H1 (cell line): ENCODE results near the gene SPINT1. TPM values are rescaled to one million over a fixed set of nuclear protein-coding genes. Genes with fewer than 3 reads are reported as not detected.

Experiments used
- CTCF ChIA-PET: fragments of 300-600 bp; sonication (Branson Sonifier 250); formaldehyde crosslinking; loops from one replicate; lab custom pipeline; 2021; ENCODE audit not compliant: partially characterized antibody; lab: Charles Lee
- POLR2A ChIA-PET: fragments of 300-600 bp; sonication (Branson Sonifier 250); formaldehyde crosslinking; loops from one replicate; lab custom pipeline; 2021; ENCODE audit warnings: inconsistent platforms; ENCODE audit not compliant: partially characterized antibody; lab: Charles Lee
- DNase-seq, 2 experiments: peaks; one replicate each; pipeline versions ENCODE4 v3.0.0 to v3.0.0-alpha.2; 2010 to 2022; ENCODE audit warnings: low spot score in 2 of 2, low read depth in 1 of 2, mixed read lengths in 1 of 2
- FAIRE-seq: peaks from 2 replicates; lab custom pipeline; 2011; peaks lifted over from hg19 to GRCh38; lab: Jason Lieb, UNC
- H2AFZ ChIP-seq: 2 replicates; pipeline ENCODE4 v1.8.1; 2012; ENCODE audit warnings: low read length, inconsistent platforms
- H2AK5ac ChIP-seq: 2 replicates; pipeline ENCODE4 v1.6.1; 2013; ENCODE audit warnings: low read depth, low read length
- H2BK120ac ChIP-seq: replicated peaks from 2 replicates; pipeline ENCODE3; 2013; ENCODE audit warnings: low read depth, low read length, inconsistent platforms
- H2BK12ac ChIP-seq: 2 replicates; pipeline ENCODE4 v1.6.1; 2013; ENCODE audit warnings: low read depth, low read length
- H2BK15ac ChIP-seq: 2 replicates; pipeline ENCODE4 v1.6.1; 2013; ENCODE audit warnings: low read length
- H2BK20ac ChIP-seq: 2 replicates; pipeline ENCODE4 v1.6.1; 2013; ENCODE audit warnings: low read length
- H2BK5ac ChIP-seq: 2 replicates; pipeline ENCODE4 v1.6.1; 2013; ENCODE audit warnings: low read depth, low read length
- H3K14ac ChIP-seq: 2 replicates; pipeline ENCODE4 v1.6.1; 2013; ENCODE audit warnings: inconsistent platforms; ENCODE audit not compliant: insufficient read length
- H3K18ac ChIP-seq: 2 replicates; pipeline ENCODE4 v1.6.1; 2013; ENCODE audit warnings: low read length; ENCODE audit errors: extremely low read depth
- H3K23ac ChIP-seq: 2 replicates; pipeline ENCODE4 v1.6.1; 2013; ENCODE audit warnings: inconsistent platforms; ENCODE audit not compliant: insufficient read length
- H3K23me2 ChIP-seq: 2 replicates; pipeline ENCODE4 v1.6.1; 2013; ENCODE audit warnings: low read depth, low read length
- H3K27ac ChIP-seq: 2 replicates; pipeline ENCODE4 v1.6.1; 2011; ENCODE audit warnings: low read depth, low read length, inconsistent platforms
- H3K27me3 ChIP-seq, 4 experiments: replicated peaks in 1 of 4; 1 replicate in 1 of 4; 2 replicates in 3 of 4; pipeline versions ENCODE4 v1.6.1 to v1.8.1; 2011 to 2013; ENCODE audit warnings: low read length in 3 of 4, mild to moderate bottlenecking in 3 of 4, inconsistent platforms in 2 of 4, mixed read lengths in 2 of 4, moderate library complexity in 1 of 4; ENCODE audit not compliant: control insufficient read depth in 3 of 4, insufficient read depth in 3 of 4; ENCODE audit errors: extremely low read depth in 1 of 4
- H3K36me3 ChIP-seq, 4 experiments: 2 replicates each; pipeline versions ENCODE4 v1.6.1 to v1.8.1; 2011 to 2013; ENCODE audit warnings: mild to moderate bottlenecking in 4 of 4, low read length in 3 of 4, moderate library complexity in 2 of 4, control low read depth in 1 of 4, inconsistent platforms in 1 of 4; ENCODE audit not compliant: insufficient read depth in 4 of 4, control insufficient read depth in 2 of 4
- H3K4ac ChIP-seq: replicated peaks from 2 replicates; pipeline ENCODE3; 2013; ENCODE audit warnings: low read length, low read depth, mixed read lengths, inconsistent platforms; ENCODE audit not compliant: insufficient read length
- H3K4me1 ChIP-seq, 4 experiments: replicated peaks in 1 of 4; 1 replicate in 1 of 4; 2 replicates in 3 of 4; pipeline versions ENCODE4 v1.6.1 to v1.8.1; 2011 to 2013; ENCODE audit warnings: low read length in 3 of 4, inconsistent platforms in 2 of 4, mixed read lengths in 1 of 4; ENCODE audit not compliant: insufficient read depth in 4 of 4, control insufficient read depth in 3 of 4
- H3K4me2 ChIP-seq, 2 experiments: 2 replicates each; pipeline versions ENCODE4 v1.6.1 to v1.8.1; 2011 to 2013; ENCODE audit warnings: low read depth in 2 of 2, low read length in 2 of 2, control low read depth in 1 of 2, inconsistent platforms in 1 of 2, mild to moderate bottlenecking in 1 of 2; ENCODE audit not compliant: insufficient read depth in 1 of 2
- H3K4me3 ChIP-seq, 4 experiments: fragments of 200-600, 300-600 bp in 1 of 4; sonication (generic), shearing (Covaris generic), sonication (Bioruptor Twin) in 1 of 4; 2 replicates each; pipeline versions ENCODE4 v1.5.1 to v1.8.1; 2011 to 2016; ENCODE audit warnings: low read length in 4 of 4, low read depth in 3 of 4, control low read depth in 2 of 4, inconsistent platforms in 2 of 4, mild to moderate bottlenecking in 2 of 4, mixed read lengths in 1 of 4, moderate library complexity in 1 of 4; ENCODE audit not compliant: insufficient read depth in 2 of 4; ENCODE audit errors: extremely low read depth in 1 of 4
- H3K56ac ChIP-seq: replicated peaks from 2 replicates; pipeline ENCODE3; 2013; ENCODE audit warnings: low read depth, mild to moderate bottlenecking, mixed read lengths, low read length, inconsistent platforms; ENCODE audit not compliant: insufficient read length
- H3K79me1 ChIP-seq: 2 replicates; pipeline ENCODE4 v1.6.1; 2013; ENCODE audit warnings: low read depth, low read length, control low read depth
- H3K79me2 ChIP-seq, 2 experiments: 2 replicates each; pipeline versions ENCODE4 v1.6.1 to v1.8.1; 2012 to 2013; ENCODE audit warnings: low read length in 2 of 2, mild to moderate bottlenecking in 2 of 2, inconsistent platforms in 1 of 2; ENCODE audit not compliant: insufficient read depth in 2 of 2, control insufficient read depth in 1 of 2
- H3K9ac ChIP-seq, 4 experiments: replicated peaks in 1 of 4; 1 replicate in 1 of 4; 2 replicates in 3 of 4; pipeline versions ENCODE4 v1.6.1 to v1.8.1; 2011 to 2013; ENCODE audit warnings: low read depth in 3 of 4, low read length in 3 of 4, control low read depth in 2 of 4, mild to moderate bottlenecking in 2 of 4, moderate library complexity in 2 of 4, inconsistent platforms in 1 of 4; ENCODE audit errors: extremely low read depth in 1 of 4
- H3K9me3 ChIP-seq, 2 experiments: 2 replicates each; pipeline versions ENCODE4 v1.6.1 to v1.8.1; 2012 to 2013; ENCODE audit warnings: mild to moderate bottlenecking in 2 of 2, moderate library complexity in 2 of 2, control low read depth in 1 of 2, inconsistent platforms in 1 of 2, low read depth in 1 of 2, low read length in 1 of 2, mixed read lengths in 1 of 2; ENCODE audit not compliant: insufficient read depth in 2 of 2
- H4K20me1 ChIP-seq, 2 experiments: replicated peaks in 1 of 2; 2 replicates each; pipeline versions ENCODE3 to v1.8.1; 2011 to 2013; ENCODE audit warnings: inconsistent platforms in 2 of 2, low read length in 2 of 2, mild to moderate bottlenecking in 1 of 2; ENCODE audit not compliant: insufficient read depth in 2 of 2, control insufficient read depth in 1 of 2
- H4K5ac ChIP-seq: 2 replicates; pipeline ENCODE4 v1.6.1; 2013; ENCODE audit warnings: low read length, low read depth, mixed read lengths, inconsistent platforms; ENCODE audit not compliant: insufficient read length
- H4K8ac ChIP-seq: 2 replicates; pipeline ENCODE4 v1.8.0; 2013; ENCODE audit warnings: mild to moderate bottlenecking, moderate library complexity, low read length, inconsistent platforms; ENCODE audit not compliant: insufficient read depth; ENCODE audit errors: extremely low read depth
- H4K91ac ChIP-seq: replicated peaks from 2 replicates; pipeline ENCODE3; 2013; ENCODE audit warnings: low read length, mixed read lengths, inconsistent platforms; ENCODE audit not compliant: insufficient read length
- BACH1 ChIP-seq: IDR thresholded peaks from 2 replicates; pipeline ENCODE4 v1.6.1; 2012; ENCODE audit warnings: low read length, improper control_type of control experiment
- FOSL1 ChIP-seq: IDR thresholded peaks from 2 replicates; pipeline ENCODE4 v1.6.1; 2011; ENCODE audit warnings: mild to moderate bottlenecking, low read depth, low read length, moderate library complexity; ENCODE audit not compliant: insufficient read depth
- MAFK ChIP-seq: IDR thresholded peaks from 2 replicates; pipeline ENCODE4 v1.6.1; 2012; ENCODE audit warnings: low read depth, mild to moderate bottlenecking, improper control_type of control experiment, low read length
- NRF1 ChIP-seq: IDR thresholded peaks from 2 replicates; pipeline ENCODE4 v1.6.1; 2011; ENCODE audit warnings: mild to moderate bottlenecking, low read depth, low read length, improper control_type of control experiment
- SIN3A ChIP-seq, 2 experiments: IDR thresholded peaks in 1 of 2; conservative IDR thresholded peaks in 1 of 2; 2 replicates each; pipeline ENCODE4 v1.6.1; 2011 to 2012; ENCODE audit warnings: low read length in 2 of 2, improper control_type of control experiment in 1 of 2, low read depth in 1 of 2, mild to moderate bottlenecking in 1 of 2
- SIX5 ChIP-seq: IDR thresholded peaks from 2 replicates; pipeline ENCODE4 v1.6.1; 2011; ENCODE audit warnings: mild to moderate bottlenecking, low read depth, low read length
- SP1 ChIP-seq: IDR thresholded peaks from 2 replicates; pipeline ENCODE4 v1.6.1; 2011; ENCODE audit warnings: low read depth, low read length
- SP4 ChIP-seq: IDR thresholded peaks from 2 replicates; pipeline ENCODE4 v1.6.1; 2012; ENCODE audit warnings: low read length, inconsistent platforms
- TAF7 ChIP-seq: optimal IDR thresholded peaks from 2 replicates; pipeline ENCODE3; 2011; ENCODE audit warnings: low read depth, mild to moderate bottlenecking, inconsistent platforms, low read length, moderate library complexity, borderline replicate concordance
- TBP ChIP-seq: IDR thresholded peaks from 2 replicates; pipeline ENCODE4 v1.6.1; 2011; ENCODE audit warnings: low read depth, low read length, improper control_type of control experiment
- USF2 ChIP-seq: IDR thresholded peaks from 2 replicates; pipeline ENCODE4 v1.6.1; 2011; ENCODE audit warnings: low read length, improper control_type of control experiment
- WGBS, 2 experiments: shearing (Covaris generic) in 1 of 2; methylation state at CpG; one replicate each; pipeline versions ENCODE4 v1.1.6 to v1.1.7; 2013 to 2015; ENCODE audit warnings: low lambda C conversion rate in 2 of 2, mixed read lengths in 2 of 2, inconsistent platforms in 1 of 2, low coverage in 1 of 2, missing lambda C conversion rate in 1 of 2; ENCODE audit not compliant: insufficient replicate concordance in 2 of 2, insufficient coverage in 1 of 2, insufficient read length in 1 of 2; ENCODE audit errors: extremely low coverage in 1 of 2, missing lambda C conversion rate in 1 of 2; 5-methylcytosine and 5-hydroxymethylcytosine counted together
- polyA plus RNA-seq, 7 experiments: library from polyadenylated mRNA; depleted of rRNA in 3 of 7; stranded (reverse) in 5 of 7; unstranded in 2 of 7; fragments of >200 nt in 5 of 7; fragments of 200-250 nt in 2 of 7; gene quantifications; 1 replicate in 5 of 7; 2 replicates in 1 of 7; 4 replicates in 1 of 7; pipeline versions ENCODE4 v1.2.1 to v1.2.3, GENCODE V29; 2011 to 2013; ENCODE audit warnings: missing spikeins in 2 of 7, mixed read lengths in 2 of 7
- total RNA-seq: library from RNA; stranded (reverse); fragmentation: NEBNext Ultra II Directional; extraction: Animal tissue kit (Norgen Biotek cat#: 25700); gene quantifications from 2 replicates; pipeline ENCODE4 v1.2.1, GENCODE V29; 2021

SPINT1 gene
- total and polyA plus RNA-seq, 2 of the 8 experiments (the other 6 are each of a cell fraction or from before 2014, with no cell fraction given), result 117 to 155 TPM

- no peak overlapping the region for H4K91ac ChIP-seq
- H3K4me2 ChIP-seq, result no peak overlapping the region
- peaks cover 0 to 3% of the 10 kb centered on the region in 2 experiments for H4K20me1 ChIP-seq
- ChIA-PET POLR2A (interaction anchor here (0.6 to 5.6 kb wide), 15 partner anchors 11 to 307 kb away, joined by 3 to 49 read pairs (median 4); partner anchors contain the start of genes CHAC1, SPINT1 and VPS18), CTCF (interaction anchor here (0.6 to 8.6 kb wide), 56 partner anchors 13 to 706 kb away, joined by 3 to 208 read pairs (median 5); partner anchors contain the start of genes C15orf62, CHAC1, DNAJC17 and GCHFR)
- no peak overlapping the region for H2AK5ac ChIP-seq
- H3K18ac ChIP-seq, result peak overlapping the region; percentile 34; the same call in 1 of the 2 replicates
- no peak overlapping the region for H2BK20ac ChIP-seq
- H3K79me2 ChIP-seq, result no peaks in the 10 kb centered on the region
- no peaks in the 10 kb centered on the region for H3K27me3 ChIP-seq
- peaks cover 3% of the 10 kb centered on the region; the same call in 1 of the 2 replicates for H3K79me1 ChIP-seq
- DNase-seq (peak in 1 of 2 experiments; percentile 99), FAIRE-seq (peak; percentile 42)
- no peak overlapping the region for H3K56ac ChIP-seq
- H3K23me2 ChIP-seq, result no peaks in the 10 kb centered on the region
- no peak overlapping the region for H3K23ac ChIP-seq
- WGBS, 2 experiments, result 61% methylated on average over 15 of the region's 15 CpGs; no CpG with 5 or more reads in 1 of the 2 experiments
- H4K5ac ChIP-seq, result no peak overlapping the region
- no peak overlapping the region for H2BK12ac ChIP-seq
- H3K9ac ChIP-seq, result no peak overlapping the region
- no peak overlapping the region for H2BK5ac ChIP-seq
- H4K8ac ChIP-seq, result no peak overlapping the region
- H2BK15ac ChIP-seq, result no peak overlapping the region
- H3K4me1 ChIP-seq, result peaks cover 0 to 3% (median 0%) of the 10 kb centered on the region in 4 experiments; a peak in 1 of 7 replicates
- no peak overlapping the region for H2BK120ac ChIP-seq
- H3K14ac ChIP-seq, result no peak overlapping the region
- no peak overlapping the region for H3K4me3 ChIP-seq
- H3K9me3 ChIP-seq, result no peaks in the 10 kb centered on the region
- no peak overlapping the region for H3K4ac ChIP-seq
- H3K27ac ChIP-seq, result no peak overlapping the region
- peaks cover 17 to 37% (median 35%) of the 10 kb centered on the region in 4 experiments; a peak in 7 of 8 replicates for H3K36me3 ChIP-seq
- no peak overlapping the region for H2AFZ ChIP-seq
- TF ChIP-seq BACH1, result peak; percentile 63
- 0 out of 2 replicates have a peak, but pooled peaks have one; percentile 41 for TF ChIP-seq FOSL1
- no peak for TF ChIP-seq SP1
- no peak for TF ChIP-seq USF2
- no peak for TF ChIP-seq TBP
- TF ChIP-seq MAFK, result no peak
- 0 out of 4 replicates have a peak, but pooled peaks of 1 of the 2 experiments have one; percentile 32 for TF ChIP-seq SIN3A (conservative IDR thresholded peaks at IDR 0.05 in 1 of 2, IDR thresholded peaks at IDR 0.05 in 1 of 2; ENCODE audit: low read depth in 1 of 2, low read length in 2 of 2)
- no peak for TF ChIP-seq NRF1
- TF ChIP-seq TAF7, result no peak
- no peak for TF ChIP-seq SP4
- no peak for TF ChIP-seq SIX5
Observed at GRCh38 chr15:40857601-40858341, 13.9 kb downstream of the SPINT1 start.
